Parathyroid adenoma (tissue), 2 donors: ENCODE data around the gene AUTS2.

Experiments
- H2AFZ ChIP-seq: fragments of 300-600 bp; sonication (generic); one replicate; pipeline ENCODE4 v1.7.0; 2017; ENCODE audit warnings: antibody characterized with exemption, mild to moderate bottlenecking
- H3K27ac ChIP-seq: fragments of 300-600 bp; sonication (generic); one replicate; pipeline ENCODE4 v1.7.0; 2017
- H3K27me3 ChIP-seq: fragments of 300-600 bp; sonication (generic); one replicate; pipeline ENCODE4 v1.7.0; 2017; ENCODE audit warnings: low read length; ENCODE audit not compliant: control insufficient read depth, insufficient read depth
- H3K36me3 ChIP-seq: fragments of 300-600 bp; sonication (generic); one replicate; pipeline ENCODE4 v1.7.0; 2017; ENCODE audit warnings: low read length; ENCODE audit not compliant: control insufficient read depth, insufficient read depth
- H3K4me1 ChIP-seq: fragments of 300-600 bp; sonication (generic); one replicate; pipeline ENCODE4 v1.7.0; 2017; ENCODE audit warnings: control low read depth
- H3K4me2 ChIP-seq: fragments of 300-600 bp; sonication (generic); one replicate; pipeline ENCODE4 v1.7.0; 2017; ENCODE audit warnings: low read length
- H3K4me3 ChIP-seq: fragments of 300-600 bp; sonication (generic); one replicate; pipeline ENCODE4 v1.7.0; 2017; ENCODE audit warnings: low read depth, low read length
- H3K79me2 ChIP-seq: fragments of 300-600 bp; sonication (generic); one replicate; pipeline ENCODE4 v1.7.0; 2017; ENCODE audit warnings: control low read depth
- H3K9ac ChIP-seq: fragments of 300-600 bp; sonication (generic); one replicate; pipeline ENCODE4 v1.7.0; 2017; ENCODE audit warnings: mild to moderate bottlenecking
- H3K9me3 ChIP-seq: fragments of 300-600 bp; sonication (generic); one replicate; pipeline ENCODE4 v1.7.0; 2017; ENCODE audit warnings: low read length; ENCODE audit not compliant: control insufficient read depth
- CTCF ChIP-seq: fragments of 300-600 bp; sonication (generic); IDR thresholded peaks from one replicate; pipeline ENCODE4 v1.7.0; 2017; ENCODE audit warnings: antibody characterized with exemption, mild to moderate bottlenecking
- donor health status: primary hyperparathyroidism.

Gene AUTS2

GRCh38 chr7:69759373-69759772 lies 161.1 kb downstream of the AUTS2 start:
- H3K4me3 ChIP-seq, result no peak overlapping the region
- no peaks in the 10 kb centered on the region for H3K79me2 ChIP-seq
- no peaks in the 10 kb centered on the region for H3K36me3 ChIP-seq
- H3K9me3 ChIP-seq, result no peaks in the 10 kb centered on the region
- no peaks in the 10 kb centered on the region for H3K27me3 ChIP-seq
- no peak overlapping the region for H3K9ac ChIP-seq
- no peak overlapping the region for H3K27ac ChIP-seq
- H3K4me2 ChIP-seq, result no peak overlapping the region
- H2AFZ ChIP-seq, result no peak overlapping the region
- no peak for TF ChIP-seq CTCF
- H3K4me1 ChIP-seq, result peaks cover 4% of the 10 kb centered on the region

- Histone ChIP-seq H3K4me1 (peaks cover 4% of the 10 kb centered on the region), H3K27ac (no peak overlapping the region), H3K27me3 (no peaks in the 10 kb centered on the region), H3K4me3 (no peak overlapping the region), H3K79me2 (no peaks in the 10 kb centered on the region), H3K9me3 (no peaks in the 10 kb centered on the region), H3K36me3 (no peaks in the 10 kb centered on the region), H3K4me2 (no peak overlapping the region), H2AFZ (no peak overlapping the region), H3K9ac (no peak overlapping the region)
- TF ChIP-seq CTCF, result no peak
Observed at GRCh38 chr7:69761290-69761922, 163.1 kb downstream of the AUTS2 start.

- no peaks in the 10 kb centered on the region for H3K9me3 ChIP-seq
- no peak overlapping the region for H3K9ac ChIP-seq
- H3K4me2 ChIP-seq, result no peak overlapping the region
- TF ChIP-seq CTCF, result no peak
- H3K27me3 ChIP-seq, result no peaks in the 10 kb centered on the region
- H3K36me3 ChIP-seq, result no peaks in the 10 kb centered on the region
- no peak overlapping the region for H2AFZ ChIP-seq
- H3K4me3 ChIP-seq, result no peak overlapping the region
- no peaks in the 10 kb centered on the region for H3K79me2 ChIP-seq
- no peak overlapping the region for H3K27ac ChIP-seq
- H3K4me1 ChIP-seq, result no peaks in the 10 kb centered on the region
Observed at GRCh38 chr7:69762821-69763352, 164.6 kb downstream of the AUTS2 start.

- Histone ChIP-seq H3K4me1 (no peaks in the 10 kb centered on the region), H3K79me2 (no peaks in the 10 kb centered on the region), H3K9ac (no peak overlapping the region), H3K9me3 (no peaks in the 10 kb centered on the region), H3K36me3 (no peaks in the 10 kb centered on the region), H3K4me2 (no peak overlapping the region), H2AFZ (no peak overlapping the region), H3K27ac (no peak overlapping the region), H3K27me3 (no peaks in the 10 kb centered on the region), H3K4me3 (no peak overlapping the region)
- TF ChIP-seq CTCF, result no peak
Observed at GRCh38 chr7:69763513-69763912, 165.2 kb downstream of the AUTS2 start.

- no peak overlapping the region for H3K4me2 ChIP-seq
- H3K9me3 ChIP-seq, result no peaks in the 10 kb centered on the region
- H3K27me3 ChIP-seq, result no peaks in the 10 kb centered on the region
- no peaks in the 10 kb centered on the region for H3K36me3 ChIP-seq
- H3K4me1 ChIP-seq, result no peaks in the 10 kb centered on the region
- H3K27ac ChIP-seq, result no peak overlapping the region
- H3K79me2 ChIP-seq, result no peaks in the 10 kb centered on the region
- no peak overlapping the region for H3K4me3 ChIP-seq
- TF ChIP-seq CTCF, result no peak
- H3K9ac ChIP-seq, result no peak overlapping the region
- H2AFZ ChIP-seq, result no peak overlapping the region
Observed at GRCh38 chr7:69764147-69764546, 165.9 kb downstream of the AUTS2 start.
